GM18505 (cell line): ENCODE results near the gene TBC1D1.

Experiments
- ATAC-seq: cut with Tn5 transposase; IDR thresholded peaks from one replicate; pipeline ENCODE4 v1.9.1; 2021; ENCODE audit not compliant: unreplicated experiment
- POLR2A ChIP-seq: IDR thresholded peaks from 4 replicates; pipeline ENCODE4 v1.6.1; 2011; ENCODE audit warnings: borderline replicate concordance; ENCODE audit not compliant: insufficient read depth, insufficient read length; ENCODE audit errors: extremely low read depth

TBC1D1 gene, protein sequence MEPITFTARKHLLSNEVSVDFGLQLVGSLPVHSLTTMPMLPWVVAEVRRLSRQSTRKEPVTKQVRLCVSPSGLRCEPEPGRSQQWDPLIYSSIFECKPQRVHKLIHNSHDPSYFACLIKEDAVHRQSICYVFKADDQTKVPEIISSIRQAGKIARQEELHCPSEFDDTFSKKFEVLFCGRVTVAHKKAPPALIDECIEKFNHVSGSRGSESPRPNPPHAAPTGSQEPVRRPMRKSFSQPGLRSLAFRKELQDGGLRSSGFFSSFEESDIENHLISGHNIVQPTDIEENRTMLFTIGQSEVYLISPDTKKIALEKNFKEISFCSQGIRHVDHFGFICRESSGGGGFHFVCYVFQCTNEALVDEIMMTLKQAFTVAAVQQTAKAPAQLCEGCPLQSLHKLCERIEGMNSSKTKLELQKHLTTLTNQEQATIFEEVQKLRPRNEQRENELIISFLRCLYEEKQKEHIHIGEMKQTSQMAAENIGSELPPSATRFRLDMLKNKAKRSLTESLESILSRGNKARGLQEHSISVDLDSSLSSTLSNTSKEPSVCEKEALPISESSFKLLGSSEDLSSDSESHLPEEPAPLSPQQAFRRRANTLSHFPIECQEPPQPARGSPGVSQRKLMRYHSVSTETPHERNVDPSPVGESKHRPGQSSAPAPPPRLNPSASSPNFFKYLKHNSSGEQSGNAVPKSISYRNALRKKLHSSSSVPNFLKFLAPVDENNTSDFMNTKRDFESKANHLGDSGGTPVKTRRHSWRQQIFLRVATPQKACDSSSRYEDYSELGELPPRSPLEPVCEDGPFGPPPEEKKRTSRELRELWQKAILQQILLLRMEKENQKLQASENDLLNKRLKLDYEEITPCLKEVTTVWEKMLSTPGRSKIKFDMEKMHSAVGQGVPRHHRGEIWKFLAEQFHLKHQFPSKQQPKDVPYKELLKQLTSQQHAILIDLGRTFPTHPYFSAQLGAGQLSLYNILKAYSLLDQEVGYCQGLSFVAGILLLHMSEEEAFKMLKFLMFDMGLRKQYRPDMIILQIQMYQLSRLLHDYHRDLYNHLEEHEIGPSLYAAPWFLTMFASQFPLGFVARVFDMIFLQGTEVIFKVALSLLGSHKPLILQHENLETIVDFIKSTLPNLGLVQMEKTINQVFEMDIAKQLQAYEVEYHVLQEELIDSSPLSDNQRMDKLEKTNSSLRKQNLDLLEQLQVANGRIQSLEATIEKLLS (N-terminal part only)

DNA sequence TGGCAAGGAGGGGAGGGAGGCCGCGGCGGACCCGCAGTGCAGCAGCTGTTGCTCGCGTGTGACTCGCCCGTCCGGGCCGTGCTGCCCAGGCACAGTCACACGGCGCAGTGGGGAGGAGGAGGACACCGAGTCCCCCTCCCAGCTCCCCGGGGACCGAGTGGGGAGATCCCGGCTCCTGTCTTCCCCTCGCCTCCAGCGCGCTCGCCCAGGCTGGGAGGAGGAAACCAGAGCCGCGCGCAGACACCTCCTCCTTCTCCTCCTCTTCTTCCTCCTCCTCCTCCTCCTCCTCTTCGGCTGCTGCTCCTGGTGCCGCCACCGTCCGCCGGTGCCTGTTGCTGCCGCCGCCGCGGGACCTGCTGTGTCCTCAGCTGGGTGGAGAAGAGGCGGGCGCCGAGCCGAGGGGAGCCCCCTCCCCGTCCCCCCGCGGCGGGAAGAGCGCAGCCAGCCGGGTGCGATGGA is at the start of gene TBC1D1:
TSS of gene TBC1D1 (plus strand) at position 284 of the 459 bp plus-strand sequence. CDS start 11,012 bp downstream, outside the sequence.
- no peak for TF ChIP-seq POLR2A
- ATAC-seq, result peak; percentile 31

GRCh38 chr4:37844204-37844603 is 46.7 kb upstream of the TBC1D1 start:
- no peak for TF ChIP-seq POLR2A
- ATAC-seq, result no peak

- no peak for ATAC-seq
- TF ChIP-seq POLR2A, result no peak
Measured at GRCh38 chr4:37845201-37845600, 45.7 kb upstream of the TBC1D1 start.

DNA sequence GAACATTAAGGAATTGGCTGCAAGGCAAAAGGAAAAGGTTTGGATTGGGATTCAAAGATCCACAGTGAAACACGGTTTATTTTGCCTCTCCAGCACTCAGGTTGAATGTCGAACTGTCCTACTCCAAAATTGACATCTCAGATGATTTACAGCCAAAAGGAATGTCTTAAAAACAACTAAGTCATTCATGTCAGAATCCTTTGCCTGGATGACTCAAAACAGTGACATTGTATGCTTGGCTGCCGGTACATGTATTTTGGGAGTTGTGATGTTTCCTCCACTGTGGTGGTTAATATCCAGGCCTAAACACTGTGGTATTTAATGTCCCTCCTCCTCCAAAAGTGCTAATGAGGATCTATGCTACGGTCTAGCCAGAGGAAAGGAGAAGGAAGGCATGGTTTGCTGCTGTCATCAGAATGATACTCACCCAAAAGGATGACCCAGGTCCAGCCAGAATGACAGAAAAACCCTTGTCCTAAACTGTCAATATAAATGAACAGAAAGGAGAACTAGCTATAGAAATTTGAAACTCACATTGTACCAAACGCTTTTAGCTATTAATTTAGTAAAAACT is 43.5 kb upstream of the TBC1D1 start:
- no peak for ATAC-seq
- TF ChIP-seq POLR2A, result no peak

GRCh38 chr4:37852376-37852775 is 38.5 kb upstream of the TBC1D1 start:
- TF ChIP-seq POLR2A, result no peak
- ATAC-seq, result no peak

DNA sequence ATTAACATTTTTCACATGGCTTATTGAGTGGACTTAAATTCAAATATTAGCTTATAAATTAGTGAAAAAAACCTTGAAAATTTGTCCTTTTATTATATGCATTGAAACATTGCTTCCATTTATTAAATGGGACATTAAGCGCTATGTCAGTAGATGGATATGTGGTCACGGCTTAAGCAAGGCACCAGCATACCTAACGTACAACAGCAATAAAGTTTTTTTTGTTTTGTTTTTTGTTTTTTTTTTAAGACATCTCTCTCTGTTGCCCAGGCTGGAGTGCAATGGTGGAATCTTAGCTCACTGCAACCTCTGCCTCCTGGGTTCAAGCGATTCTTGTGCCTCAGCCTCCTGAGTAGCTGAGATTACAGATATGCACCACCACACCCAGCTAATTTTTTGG is 32.8 kb upstream of the TBC1D1 start:
- TF ChIP-seq POLR2A, result no peak
- ATAC-seq, result no peak

- TF ChIP-seq POLR2A, result no peak
- no peak for ATAC-seq
Measured at GRCh38 chr4:37858872-37859271, 32.0 kb upstream of the TBC1D1 start.

DNA sequence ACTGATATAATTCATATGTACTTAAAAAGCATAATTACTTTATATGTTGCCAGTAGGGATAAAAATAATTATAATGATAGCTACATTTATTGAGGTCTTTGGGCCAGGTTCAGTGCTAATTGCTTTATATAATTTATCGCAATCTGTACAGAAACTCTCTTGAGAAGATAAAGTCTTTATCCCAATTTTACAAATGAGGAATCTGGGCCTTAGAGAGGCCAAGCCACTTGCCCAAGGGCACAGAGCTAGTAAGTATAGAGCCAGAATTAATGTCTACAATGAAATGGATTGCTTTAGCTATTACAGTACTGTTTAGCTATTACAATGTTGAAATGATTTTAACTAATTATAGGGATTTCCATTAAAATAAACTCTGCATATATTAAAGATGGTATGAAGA is 30.6 kb upstream of the TBC1D1 start:
- no peak for ATAC-seq

GRCh38 chr4:37862961-37863360 is 27.9 kb upstream of the TBC1D1 start:
- TF ChIP-seq POLR2A, result no peak
- ATAC-seq, result no peak

More for the DNA sequence above, 30.6 kb upstream of the TBC1D1 start:
- no peak for TF ChIP-seq POLR2A

DNA sequence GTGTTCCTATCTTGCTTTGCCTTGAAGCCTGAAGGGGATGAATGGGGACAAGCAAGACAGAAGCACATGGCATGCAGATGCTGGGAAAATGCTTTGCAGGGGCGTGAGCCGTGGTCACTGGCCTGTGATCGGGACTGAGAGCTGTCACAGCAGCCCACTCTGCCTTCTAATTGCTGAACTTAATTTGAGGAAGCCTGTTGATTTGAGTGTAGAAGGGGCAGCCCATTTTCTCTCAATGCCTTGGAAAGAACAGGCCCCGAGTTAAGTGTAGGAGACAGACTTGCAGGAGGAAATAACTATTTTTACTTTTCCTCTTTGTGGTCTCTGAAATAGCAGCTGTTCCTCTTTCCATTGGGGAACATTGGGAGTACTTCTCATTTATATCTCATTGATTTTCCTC is 26.1 kb upstream of the TBC1D1 start:
- ATAC-seq, result no peak
- TF ChIP-seq POLR2A, result no peak

DNA sequence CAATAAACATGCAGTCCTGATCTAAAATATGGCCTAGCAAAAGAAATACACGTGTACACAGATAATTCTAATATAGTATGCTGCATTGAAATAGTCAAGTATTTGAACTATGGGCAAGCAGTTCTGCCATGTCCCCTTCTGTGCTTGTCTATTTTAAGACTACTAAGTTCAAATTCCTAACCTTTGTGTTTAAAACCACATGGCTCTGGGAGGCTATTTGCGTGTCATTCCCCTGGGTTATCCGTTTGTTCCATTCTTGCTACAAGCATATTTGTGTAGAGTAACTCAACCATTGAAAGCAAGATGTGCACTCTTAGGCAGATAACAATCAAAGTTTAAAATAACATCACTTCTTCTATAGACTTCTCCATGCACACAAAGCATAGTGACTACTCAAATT is 25.4 kb upstream of the TBC1D1 start:
- TF ChIP-seq POLR2A, result no peak
- ATAC-seq, result no peak

DNA sequence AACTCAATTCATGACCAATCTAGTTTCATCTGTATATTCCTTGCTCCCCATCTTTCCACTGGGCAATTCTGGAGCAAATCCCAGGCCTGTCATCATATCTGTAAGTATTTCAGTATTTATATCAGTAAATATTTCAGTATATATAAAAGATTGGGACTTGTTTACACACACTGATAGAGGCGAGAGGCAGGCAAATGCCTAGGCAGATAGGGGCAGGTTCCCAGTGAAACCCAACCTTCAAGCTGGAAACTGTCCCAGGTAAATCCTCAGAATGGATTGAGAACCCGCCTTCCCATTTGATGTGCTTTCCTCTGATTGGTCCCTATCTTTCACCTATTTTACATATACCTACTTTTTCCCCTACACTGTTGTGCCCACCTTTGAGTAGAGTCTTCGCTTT is 23.8 kb upstream of the TBC1D1 start:
- ATAC-seq, result no peak

DNA sequence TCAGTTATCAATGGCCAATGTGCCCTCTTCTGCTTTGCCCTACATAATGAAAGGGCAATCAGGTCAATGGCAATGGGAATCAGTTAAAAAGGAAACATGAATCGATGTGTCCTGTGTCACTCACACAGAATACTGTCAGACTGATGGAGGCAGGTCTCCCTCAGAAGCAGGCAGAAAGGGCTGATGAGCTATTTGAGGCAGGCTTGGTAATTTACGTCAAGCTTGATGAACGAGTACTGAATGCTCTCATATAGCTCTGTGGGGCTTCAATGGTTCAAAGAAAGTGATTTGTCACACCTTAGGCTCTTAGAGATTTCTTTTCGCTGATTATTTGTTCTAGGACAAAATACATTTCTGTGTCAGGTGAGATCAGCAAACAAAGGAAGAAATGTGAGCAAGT is 22.6 kb upstream of the TBC1D1 start:
- no peak for ATAC-seq
- TF ChIP-seq POLR2A, result no peak

More for the DNA sequence above, 23.8 kb upstream of the TBC1D1 start:
- TF ChIP-seq POLR2A, result no peak
